H9 (cell line): ENCODE results near the gene TMCO6. TPM values are rescaled to one million over a fixed set of nuclear protein-coding genes. Genes with fewer than 3 reads are reported as not detected.

Experiments used
- DNase-seq: peaks from one replicate; pipeline ENCODE4 v3.0.0-alpha.2; 2017
- H2AFZ ChIP-seq: one replicate; pipeline ENCODE4 v1.6.1; 2013; ENCODE audit warnings: mild to moderate bottlenecking, low read length, control low read depth, moderate library complexity
- H2AK5ac ChIP-seq: 2 replicates; pipeline ENCODE4 v1.6.1; 2013; ENCODE audit warnings: low read length, control low read depth, mixed read lengths; ENCODE audit not compliant: insufficient read length
- H2BK120ac ChIP-seq: one replicate; pipeline ENCODE4 v1.6.1; 2013; ENCODE audit warnings: low read depth, mild to moderate bottlenecking, low read length, control low read depth, inconsistent platforms; ENCODE audit not compliant: poor library complexity, severe bottlenecking
- H2BK12ac ChIP-seq: 2 replicates; pipeline ENCODE4 v1.6.1; 2013; ENCODE audit warnings: low read length, control low read depth, mixed read lengths, low read depth; ENCODE audit not compliant: insufficient read length
- H2BK15ac ChIP-seq: 2 replicates; pipeline ENCODE4 v1.6.1; 2013; ENCODE audit warnings: low read depth, low read length, control low read depth
- H2BK20ac ChIP-seq: one replicate; pipeline ENCODE4 v1.6.1; 2013; ENCODE audit warnings: low read depth, mild to moderate bottlenecking, low read length, control low read depth, inconsistent platforms; ENCODE audit not compliant: poor library complexity, severe bottlenecking
- H2BK5ac ChIP-seq: 2 replicates; pipeline ENCODE4 v1.6.1; 2013; ENCODE audit warnings: low read length, control low read depth, mixed read lengths; ENCODE audit not compliant: insufficient read length
- H3K14ac ChIP-seq: 2 replicates; pipeline ENCODE4 v1.6.1; 2013; ENCODE audit warnings: low read length, control low read depth; ENCODE audit not compliant: insufficient read depth
- H3K18ac ChIP-seq: 2 replicates; pipeline ENCODE4 v1.6.1; 2013; ENCODE audit warnings: low read depth, mild to moderate bottlenecking, mixed read lengths, low read length, control low read depth; ENCODE audit not compliant: insufficient read length
- H3K23ac ChIP-seq: 2 replicates; pipeline ENCODE4 v1.6.1; 2013; ENCODE audit warnings: low read length, control low read depth, mixed read lengths, low read depth; ENCODE audit not compliant: insufficient read length
- H3K23me2 ChIP-seq: 2 replicates; pipeline ENCODE4 v1.6.1; 2013; ENCODE audit warnings: low read depth, mild to moderate bottlenecking, mixed read lengths, low read length, control low read depth; ENCODE audit not compliant: insufficient read length, poor library complexity, severe bottlenecking
- H3K27ac ChIP-seq: 2 replicates; pipeline ENCODE4 v1.5.1; 2013; ENCODE audit warnings: low read length, control low read depth, mixed read lengths, low read depth; ENCODE audit not compliant: insufficient read length
- H3K27me3 ChIP-seq: 2 replicates; pipeline ENCODE4 v1.6.1; 2013; ENCODE audit warnings: low read length, control low read depth, inconsistent platforms; ENCODE audit not compliant: insufficient read depth
- H3K4ac ChIP-seq: 2 replicates; pipeline ENCODE4 v1.6.1; 2013; ENCODE audit warnings: low read depth, mild to moderate bottlenecking, control low read depth, inconsistent platforms, low read length, moderate library complexity
- H3K4me1 ChIP-seq: 2 replicates; pipeline ENCODE4 v1.6.1; 2013; ENCODE audit warnings: low read length, control low read depth, inconsistent platforms; ENCODE audit not compliant: insufficient read depth
- H3K4me2 ChIP-seq: 2 replicates; pipeline ENCODE4 v1.6.1; 2013; ENCODE audit warnings: low read length, control low read depth, mixed read lengths; ENCODE audit not compliant: insufficient read length, insufficient read depth
- H3K56ac ChIP-seq: 2 replicates; pipeline ENCODE4 v1.6.1; 2013; ENCODE audit warnings: low read depth, mild to moderate bottlenecking, mixed read lengths, low read length, control low read depth; ENCODE audit not compliant: insufficient read length
- H3K79me1 ChIP-seq: 2 replicates; pipeline ENCODE4 v1.6.1; 2013; ENCODE audit warnings: low read depth, mild to moderate bottlenecking, moderate library complexity, low read length, control low read depth, inconsistent platforms; ENCODE audit not compliant: insufficient read depth, poor library complexity, severe bottlenecking
- H3K79me2 ChIP-seq: 2 replicates; pipeline ENCODE4 v1.6.1; 2013; ENCODE audit warnings: low read length, control low read depth, inconsistent platforms; ENCODE audit not compliant: insufficient read depth
- H3K9ac ChIP-seq: 2 replicates; pipeline ENCODE4 v1.6.1; 2013; ENCODE audit warnings: low read length, control low read depth, mixed read lengths; ENCODE audit not compliant: insufficient read length; ENCODE audit errors: extremely low read depth
- H3K9me3 ChIP-seq: one replicate; pipeline ENCODE4 v1.6.1; 2013; ENCODE audit warnings: low read depth, low read length, inconsistent platforms; ENCODE audit not compliant: control insufficient read depth
- H3T11ph ChIP-seq: one replicate; pipeline ENCODE4 v1.6.1; 2013; ENCODE audit warnings: mild to moderate bottlenecking, low read length, control low read depth, inconsistent platforms
- H4K20me1 ChIP-seq: one replicate; pipeline ENCODE4 v1.6.1; 2013; ENCODE audit not compliant: control insufficient read depth, insufficient read length, insufficient read depth
- H4K5ac ChIP-seq: 2 replicates; pipeline ENCODE4 v1.6.1; 2013; ENCODE audit warnings: low read depth, mild to moderate bottlenecking, mixed read lengths, low read length, control low read depth; ENCODE audit not compliant: insufficient read length
- H4K8ac ChIP-seq: replicated peaks from 2 replicates; pipeline ENCODE4 v1.6.1; 2013; ENCODE audit warnings: low read length, control low read depth, mixed read lengths, low read depth; ENCODE audit not compliant: insufficient read length
- H4K91ac ChIP-seq: 2 replicates; pipeline ENCODE4 v1.6.1; 2013; ENCODE audit warnings: low read depth, mild to moderate bottlenecking, moderate library complexity, mixed read lengths, low read length, control low read depth; ENCODE audit not compliant: insufficient read length
- H3K27ac Mint-ChIP-seq, 3 experiments: 2 replicates in 2 of 3; 3 replicates in 1 of 3; pipeline ENCODE4 v1.8.0; 2020 to 2021; ENCODE audit warnings: mixed read lengths in 3 of 3, mild to moderate bottlenecking in 1 of 3, moderate library complexity in 1 of 3
- H3K27me3 Mint-ChIP-seq: 2 replicates; pipeline ENCODE4 v1.8.0; 2021; ENCODE audit warnings: low read depth, mild to moderate bottlenecking, moderate library complexity, mixed read lengths
- H3K36me3 Mint-ChIP-seq, 3 experiments: 2 replicates in 2 of 3; 3 replicates in 1 of 3; pipeline ENCODE4 v1.8.0; 2020 to 2021; ENCODE audit warnings: low read depth in 3 of 3, mixed read lengths in 3 of 3; ENCODE audit not compliant: insufficient read depth in 1 of 3
- H3K4me1 Mint-ChIP-seq, 2 experiments: 2 replicates each; pipeline ENCODE4 v1.8.0; 2020; ENCODE audit warnings: mixed read lengths in 2 of 2
- H3K4me3 Mint-ChIP-seq, 2 experiments: 2 replicates in 1 of 2; 3 replicates in 1 of 2; pipeline ENCODE4 v1.8.0; 2020 to 2021; ENCODE audit warnings: mild to moderate bottlenecking in 2 of 2, mixed read lengths in 2 of 2, moderate library complexity in 1 of 2
- H3K9me3 Mint-ChIP-seq, 2 experiments: 2 replicates in 1 of 2; 3 replicates in 1 of 2; pipeline ENCODE4 v1.8.0; 2020; ENCODE audit warnings: mild to moderate bottlenecking in 2 of 2, mixed read lengths in 2 of 2, moderate library complexity in 1 of 2
- WGBS: extraction: QIAGEN DNeasy Blood & Tissue Kit; methylation state at CpG from one replicate; pipeline ENCODE4 v1.1.7; 2013; ENCODE audit warnings: missing lambda C conversion rate, low lambda C conversion rate, mixed read lengths; ENCODE audit not compliant: insufficient read length; ENCODE audit errors: extremely low coverage; 5-methylcytosine and 5-hydroxymethylcytosine counted together
- long read RNA-seq: library from polyadenylated mRNA; unstranded; transcript quantifications from one replicate; pipeline ENCODE4 v2.0.0, GENCODE V29; 2020
- total RNA-seq: library from RNA; stranded (reverse); gene quantifications from 2 replicates; pipeline ENCODE4 v1.2.1, GENCODE V29; 2021
- TF ChIP-seq, protein P1 (sequence below): fragments of 200-600 bp; sonication (generic); conservative IDR thresholded peaks from 3 replicates; pipeline ENCODE4 v1.8.0; 2021; ENCODE audit warnings: antibody characterized with exemption, mild to moderate bottlenecking

The TMCO6 gene
- 37.3 and 39.3 TPM in 2 replicates for total RNA-seq
- long read RNA-seq, transcript TMCO6-203 (12 exons, 1,887 nt): major isoform, 12 of 50 reads
- long read RNA-seq, partial matches to known transcripts: 9 of 50 reads
- long read RNA-seq, other reads (novel, unspliced or antisense): 27 of 50 reads

DNA sequence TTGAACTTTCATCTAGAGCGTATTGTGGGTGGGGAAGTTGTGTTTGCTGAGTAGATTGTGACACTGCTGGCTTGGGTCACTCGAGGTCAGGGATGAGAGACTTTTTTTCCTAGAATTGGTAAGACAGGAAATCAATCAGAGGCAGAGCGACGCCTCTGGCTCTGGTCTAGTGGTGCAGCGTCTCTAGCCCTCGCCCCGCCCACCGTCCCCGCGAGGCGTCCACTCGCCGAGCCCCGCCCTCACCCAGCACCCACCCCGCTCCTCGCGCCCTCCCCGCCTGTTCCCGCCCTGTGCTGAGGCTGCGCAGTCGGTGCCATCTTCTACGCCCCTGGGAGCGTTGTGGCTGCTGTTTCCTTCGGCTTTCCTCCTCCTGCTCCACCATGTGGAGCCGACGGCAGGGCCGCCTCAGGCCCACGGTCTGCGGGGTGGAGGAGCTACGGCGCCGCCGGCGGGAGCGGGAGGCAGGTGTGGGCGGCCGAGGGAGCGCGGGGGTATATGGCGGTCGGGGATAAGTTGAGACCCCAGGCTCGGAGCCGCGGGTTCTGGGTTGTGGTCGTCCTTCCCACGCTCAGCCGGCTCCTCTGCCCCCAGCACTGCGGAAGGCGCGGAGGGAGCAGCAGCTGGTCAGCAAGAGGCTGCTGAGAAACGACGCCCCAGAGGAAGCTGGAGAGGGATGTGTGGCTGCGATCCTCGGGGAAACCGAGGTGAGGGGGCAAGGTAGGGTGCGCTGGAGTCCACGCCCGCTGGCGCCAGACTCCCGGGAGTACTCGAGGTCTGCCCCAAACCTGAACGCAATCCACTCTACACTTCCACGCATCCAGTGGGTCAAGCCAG, at the start of gene TMCO6:
Gene TMCO6, plus strand, starts transcription at position 304 of the 834 bp plus-strand sequence. Its CDS starts 77 bp downstream, at position 381.
- Histone ChIP-seq H3K79me1 (no peaks in the 10 kb centered on the region), H3K14ac (peak within 1 kb of the TSS; percentile 64; the same call in 1 of the 2 replicates), H4K91ac (no peak within 1 kb of the TSS), H3K18ac (no peak within 1 kb of the TSS), H3K27me3 (no peaks in the 10 kb centered on the region), H3K4me2 (peak within 1 kb of the TSS; percentile 88), H4K5ac (no peak within 1 kb of the TSS), H3K9me3 (no peaks in the 10 kb centered on the region), H3K23ac (no peak within 1 kb of the TSS), H2BK12ac (no peak within 1 kb of the TSS), H3K79me2 (no peaks in the 10 kb centered on the region), H3K27ac (no peak within 1 kb of the TSS), H2BK15ac (no peak within 1 kb of the TSS), H3K56ac (no peak within 1 kb of the TSS), H3T11ph (no peak within 1 kb of the TSS), H3K4me1 (no peaks in the 10 kb centered on the region), H3K9ac (peak within 1 kb of the TSS; percentile 71), H4K20me1 (no peaks in the 10 kb centered on the region), H2BK20ac (no peak within 1 kb of the TSS), H2AK5ac (no peak within 1 kb of the TSS), H3K4ac (no peak within 1 kb of the TSS), H2BK5ac (no peak within 1 kb of the TSS), H4K8ac (no peak within 1 kb of the TSS), H2AFZ (peak within 1 kb of the TSS; percentile 2), H2BK120ac (no peak within 1 kb of the TSS), H3K23me2 (peaks cover 6% of the 10 kb centered on the region)
- peak; percentile 96 for DNase-seq
- H3K4me3 Mint-ChIP-seq: peak within 1 kb of the TSS; percentile 88 to 92
- H3K36me3 Mint-ChIP-seq: peaks cover 19 to 38% (median 36%) of the 10 kb centered on the region in 3 experiments
- TF ChIP-seq, protein P1, sequence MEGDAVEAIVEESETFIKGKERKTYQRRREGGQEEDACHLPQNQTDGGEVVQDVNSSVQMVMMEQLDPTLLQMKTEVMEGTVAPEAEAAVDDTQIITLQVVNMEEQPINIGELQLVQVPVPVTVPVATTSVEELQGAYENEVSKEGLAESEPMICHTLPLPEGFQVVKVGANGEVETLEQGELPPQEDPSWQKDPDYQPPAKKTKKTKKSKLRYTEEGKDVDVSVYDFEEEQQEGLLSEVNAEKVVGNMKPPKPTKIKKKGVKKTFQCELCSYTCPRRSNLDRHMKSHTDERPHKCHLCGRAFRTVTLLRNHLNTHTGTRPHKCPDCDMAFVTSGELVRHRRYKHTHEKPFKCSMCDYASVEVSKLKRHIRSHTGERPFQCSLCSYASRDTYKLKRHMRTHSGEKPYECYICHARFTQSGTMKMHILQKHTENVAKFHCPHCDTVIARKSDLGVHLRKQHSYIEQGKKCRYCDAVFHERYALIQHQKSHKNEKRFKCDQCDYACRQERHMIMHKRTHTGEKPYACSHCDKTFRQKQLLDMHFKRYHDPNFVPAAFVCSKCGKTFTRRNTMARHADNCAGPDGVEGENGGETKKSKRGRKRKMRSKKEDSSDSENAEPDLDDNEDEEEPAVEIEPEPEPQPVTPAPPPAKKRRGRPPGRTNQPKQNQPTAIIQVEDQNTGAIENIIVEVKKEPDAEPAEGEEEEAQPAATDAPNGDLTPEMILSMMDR: peak; percentile 71
- peaks cover 0 to 4% of the 10 kb centered on the region in 2 experiments; a peak in 3 of 5 replicates for H3K9me3 Mint-ChIP-seq
- peak within 1 kb of the TSS; percentile 17 to 95 (median 64); a peak in 6 of 7 replicates for H3K27ac Mint-ChIP-seq
- H3K4me1 Mint-ChIP-seq: peaks cover 19 to 26% of the 10 kb centered on the region in 2 experiments
- WGBS: no CpG with 5 or more reads among the region's 63 CpGs
- peaks cover 2% of the 10 kb centered on the region; the same call in 1 of the 2 replicates for H3K27me3 Mint-ChIP-seq
